Neutrophil (primary cell): ENCODE measurements around the gene B4GALT1.

Source experiments
- H3K27ac ChIP-seq: fragments of 200-600 bp; sonication (generic); 2 replicates; pipeline ENCODE4 v1.5.1; 2016; ENCODE audit warnings: mild to moderate bottlenecking, moderate library complexity
- H3K27me3 ChIP-seq: fragments of 200-600 bp; sonication (generic); 2 replicates; pipeline ENCODE4 v1.6.0; 2016; ENCODE audit warnings: mild to moderate bottlenecking
- H3K36me3 ChIP-seq: fragments of 200-600 bp; sonication (generic); 2 replicates; pipeline ENCODE4 v1.5.1; 2017
- H3K4me1 ChIP-seq, 2 experiments: fragments of 200-600 bp in 1 of 2; sonication (generic) in 1 of 2; 1 replicate in 1 of 2; 2 replicates in 1 of 2; pipeline versions ENCODE4 v1.5.1 to v1.6.1; 2013 to 2016; ENCODE audit warnings: low read depth in 1 of 2, low read length in 1 of 2, mild to moderate bottlenecking in 1 of 2, moderate library complexity in 1 of 2; ENCODE audit not compliant: control insufficient read depth in 1 of 2, insufficient read depth in 1 of 2
- H3K4me3 ChIP-seq, 2 experiments: fragments of 200-600 bp in 1 of 2; sonication (generic) in 1 of 2; 1 replicate in 1 of 2; 2 replicates in 1 of 2; pipeline ENCODE4 v1.5.1; 2013 to 2016; ENCODE audit warnings: low read depth in 1 of 2, low read length in 1 of 2, mild to moderate bottlenecking in 1 of 2, moderate library complexity in 1 of 2
- H3K9me3 ChIP-seq: fragments of 200-600 bp; sonication (generic); 2 replicates; pipeline ENCODE4 v1.5.1; 2016
- TF ChIP-seq, protein P1 (sequence below): fragments of 200-600 bp; sonication (generic); IDR thresholded peaks from 2 replicates; pipeline ENCODE4 v1.5.1; 2016; ENCODE audit warnings: antibody characterized with exemption

The B4GALT1 gene

DNA sequence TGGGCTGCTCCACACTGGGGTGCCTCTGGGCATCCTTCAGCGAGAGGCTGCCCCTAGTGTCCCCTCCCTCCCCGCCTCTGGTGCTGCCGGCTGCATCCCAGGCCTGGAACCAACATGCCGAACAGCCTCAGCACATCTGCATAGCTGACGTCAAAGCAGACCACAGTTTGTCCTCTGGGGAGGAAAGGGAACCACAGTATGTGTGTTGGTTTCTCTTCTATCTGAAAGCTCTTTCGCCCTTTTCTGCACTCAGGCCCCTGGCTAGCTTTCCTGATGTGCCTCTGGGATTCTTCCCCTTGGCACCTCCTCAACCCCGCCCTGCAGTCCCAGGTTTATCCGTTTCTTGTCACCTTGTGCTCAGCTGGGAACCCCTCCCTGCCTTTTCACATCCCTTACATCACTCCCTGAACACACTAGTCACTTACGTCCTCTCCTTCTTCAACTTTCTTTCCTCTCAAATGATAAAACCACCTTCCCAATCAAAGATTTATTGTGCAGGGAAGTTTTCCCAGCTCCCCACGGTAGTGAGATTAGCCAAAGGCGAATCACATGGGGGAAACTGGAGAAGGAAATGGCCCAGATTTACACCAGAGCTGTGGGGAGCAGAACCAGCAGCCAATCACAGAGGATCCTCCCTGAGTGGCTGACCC is 35.5 kb upstream of the B4GALT1 start:
- H3K9me3 ChIP-seq = no peaks in the 10 kb centered on the region
- TF ChIP-seq, protein P1, sequence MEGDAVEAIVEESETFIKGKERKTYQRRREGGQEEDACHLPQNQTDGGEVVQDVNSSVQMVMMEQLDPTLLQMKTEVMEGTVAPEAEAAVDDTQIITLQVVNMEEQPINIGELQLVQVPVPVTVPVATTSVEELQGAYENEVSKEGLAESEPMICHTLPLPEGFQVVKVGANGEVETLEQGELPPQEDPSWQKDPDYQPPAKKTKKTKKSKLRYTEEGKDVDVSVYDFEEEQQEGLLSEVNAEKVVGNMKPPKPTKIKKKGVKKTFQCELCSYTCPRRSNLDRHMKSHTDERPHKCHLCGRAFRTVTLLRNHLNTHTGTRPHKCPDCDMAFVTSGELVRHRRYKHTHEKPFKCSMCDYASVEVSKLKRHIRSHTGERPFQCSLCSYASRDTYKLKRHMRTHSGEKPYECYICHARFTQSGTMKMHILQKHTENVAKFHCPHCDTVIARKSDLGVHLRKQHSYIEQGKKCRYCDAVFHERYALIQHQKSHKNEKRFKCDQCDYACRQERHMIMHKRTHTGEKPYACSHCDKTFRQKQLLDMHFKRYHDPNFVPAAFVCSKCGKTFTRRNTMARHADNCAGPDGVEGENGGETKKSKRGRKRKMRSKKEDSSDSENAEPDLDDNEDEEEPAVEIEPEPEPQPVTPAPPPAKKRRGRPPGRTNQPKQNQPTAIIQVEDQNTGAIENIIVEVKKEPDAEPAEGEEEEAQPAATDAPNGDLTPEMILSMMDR = no peak
- no peak overlapping the region for H3K4me3 ChIP-seq
- no peaks in the 10 kb centered on the region for H3K36me3 ChIP-seq
- peaks cover 13% of the 10 kb centered on the region for H3K27me3 ChIP-seq
- H3K27ac ChIP-seq = no peak overlapping the region
- no peaks in the 10 kb centered on the region for H3K4me1 ChIP-seq

DNA sequence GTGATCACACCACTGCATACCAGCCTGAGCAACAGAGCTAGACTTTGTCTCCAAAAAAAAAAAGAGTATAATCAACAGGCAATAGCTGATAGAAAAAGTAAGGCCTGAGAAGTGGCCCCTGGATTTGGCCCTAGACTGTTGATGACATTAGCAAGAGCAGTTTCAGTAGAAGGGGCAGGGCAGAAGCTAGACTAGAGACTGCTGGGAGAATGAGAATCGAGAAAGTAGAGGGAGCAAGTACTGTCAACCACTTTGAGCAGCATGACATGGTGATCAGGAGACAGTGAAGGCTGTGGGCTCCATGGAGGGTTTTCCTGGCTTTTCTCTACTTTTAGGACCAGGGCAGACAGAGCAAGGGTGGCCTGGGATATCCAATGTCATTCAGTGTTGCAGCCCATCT is 34.9 kb upstream of the B4GALT1 start:
- Histone ChIP-seq H3K4me1 (no peaks in the 10 kb centered on the region), H3K36me3 (no peaks in the 10 kb centered on the region), H3K27me3 (peaks cover 13% of the 10 kb centered on the region), H3K27ac (no peak overlapping the region), H3K4me3 (no peak overlapping the region), H3K9me3 (no peaks in the 10 kb centered on the region)
- TF ChIP-seq, protein P1 = no peak

DNA sequence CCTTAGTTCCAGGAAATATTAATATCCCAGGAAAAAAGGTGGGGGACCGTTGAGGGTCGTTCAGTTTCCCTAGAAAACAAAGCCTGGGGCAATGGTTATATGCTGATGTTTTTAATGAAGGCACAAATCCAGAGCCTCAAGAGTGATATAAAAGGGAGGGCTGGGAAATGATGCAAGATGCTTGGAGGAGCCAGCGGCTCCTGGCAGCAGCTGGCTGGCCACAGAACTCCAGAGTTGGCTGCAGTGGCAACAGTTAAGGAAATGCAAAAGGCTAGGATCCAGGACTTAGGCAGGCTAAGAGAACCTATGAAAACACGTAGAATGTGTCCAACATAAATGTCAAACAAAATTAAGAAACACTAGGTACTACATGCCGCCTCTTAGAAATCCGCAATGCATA is 31.0 kb upstream of the B4GALT1 start:
- H3K36me3 ChIP-seq = no peaks in the 10 kb centered on the region
- no peak overlapping the region for H3K27ac ChIP-seq
- TF ChIP-seq, protein P1 = no peak
- no peaks in the 10 kb centered on the region for H3K4me1 ChIP-seq
- no peaks in the 10 kb centered on the region for H3K9me3 ChIP-seq
- H3K4me3 ChIP-seq = no peak overlapping the region
- H3K27me3 ChIP-seq = peaks cover 7% of the 10 kb centered on the region

DNA sequence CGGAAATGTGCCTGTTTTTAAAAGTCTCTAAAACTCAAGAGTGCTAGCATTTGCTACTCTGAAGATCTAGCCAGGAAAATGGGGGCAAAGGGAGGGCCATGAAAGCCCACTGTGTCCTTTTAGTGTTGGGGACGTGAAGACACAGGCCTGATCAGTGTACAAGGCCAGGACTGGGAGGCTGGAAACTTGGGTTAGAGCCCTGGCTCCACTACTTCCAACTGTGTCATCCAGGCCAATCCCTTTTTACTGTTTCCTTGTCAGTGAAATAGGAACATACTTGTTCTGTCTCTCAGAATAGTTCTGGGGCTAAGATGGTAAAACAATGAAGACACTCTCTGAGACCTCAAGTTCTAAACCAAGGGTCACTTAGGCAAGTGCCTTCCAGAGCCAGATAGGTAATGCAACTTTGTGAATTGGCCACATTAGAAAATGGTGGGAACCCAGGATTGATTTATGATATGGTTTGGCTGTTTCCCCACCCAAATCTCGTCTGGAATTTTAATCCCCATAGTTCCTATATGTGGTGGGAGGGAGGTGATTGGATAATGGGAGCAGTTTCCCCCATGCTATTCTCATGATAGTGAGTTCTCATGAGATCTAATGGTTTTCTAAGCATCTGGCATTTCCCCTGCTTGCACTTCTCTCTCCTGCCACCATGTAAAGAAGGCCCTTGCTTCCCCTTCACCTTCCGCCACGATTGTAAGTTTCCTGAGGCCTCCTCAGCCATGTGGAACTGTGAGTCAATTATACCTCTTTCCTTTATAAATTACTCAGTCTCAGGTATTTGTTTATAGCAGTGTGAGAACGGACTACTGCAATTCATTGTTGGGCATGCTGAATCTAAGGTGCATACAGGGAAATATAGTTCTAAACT is 30.4 kb upstream of the B4GALT1 start:
- Histone ChIP-seq H3K9me3 (no peaks in the 10 kb centered on the region), H3K4me3 (no peak overlapping the region), H3K27ac (no peak overlapping the region), H3K27me3 (peaks cover 4% of the 10 kb centered on the region), H3K36me3 (no peaks in the 10 kb centered on the region), H3K4me1 (no peaks in the 10 kb centered on the region)
- TF ChIP-seq, protein P1 = no peak

DNA sequence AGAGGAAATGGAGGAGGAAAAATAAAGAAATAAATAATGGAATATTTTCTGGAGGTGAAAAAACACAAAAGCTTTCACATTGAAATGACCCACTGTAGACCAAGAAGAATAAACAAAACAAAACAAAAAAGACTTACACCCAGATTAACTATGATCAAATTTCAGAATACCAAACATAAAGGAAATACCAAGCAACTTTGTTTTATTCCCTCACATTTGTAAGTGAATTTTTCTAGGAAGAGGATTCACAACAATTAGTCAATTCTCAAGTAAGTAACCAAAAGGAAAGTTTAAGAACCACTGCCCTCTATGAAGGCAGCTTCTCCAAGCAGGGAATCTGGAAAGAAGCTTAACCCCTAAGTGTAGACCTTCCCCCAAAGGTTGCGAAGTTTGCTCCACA is 29.6 kb upstream of the B4GALT1 start:
- H3K4me3 ChIP-seq = no peak overlapping the region
- H3K4me1 ChIP-seq = no peaks in the 10 kb centered on the region
- H3K27ac ChIP-seq = no peak overlapping the region
- TF ChIP-seq, protein P1 = no peak
- no peaks in the 10 kb centered on the region for H3K27me3 ChIP-seq
- no peaks in the 10 kb centered on the region for H3K9me3 ChIP-seq
- no peaks in the 10 kb centered on the region for H3K36me3 ChIP-seq
